DMS53 treated with DMSO at 0.1 percent for 48 hours (cell line): ENCODE data around the gene TAPT1.
A peak's percentile ranks its signal among the peaks of the same experiment; 100 is the strongest.
"Not testable (repeated sequence)": the region's sequence is repeated elsewhere in the genome, so short reads cannot be mapped to it uniquely, and the experiment has no call there.

Source experiments
- DNase-seq: peaks from one replicate; lab custom pipeline; 2025; ENCODE audit not compliant: unreplicated experiment; lab: John Stamatoyannopoulos, UW

TAPT1 gene

DNA sequence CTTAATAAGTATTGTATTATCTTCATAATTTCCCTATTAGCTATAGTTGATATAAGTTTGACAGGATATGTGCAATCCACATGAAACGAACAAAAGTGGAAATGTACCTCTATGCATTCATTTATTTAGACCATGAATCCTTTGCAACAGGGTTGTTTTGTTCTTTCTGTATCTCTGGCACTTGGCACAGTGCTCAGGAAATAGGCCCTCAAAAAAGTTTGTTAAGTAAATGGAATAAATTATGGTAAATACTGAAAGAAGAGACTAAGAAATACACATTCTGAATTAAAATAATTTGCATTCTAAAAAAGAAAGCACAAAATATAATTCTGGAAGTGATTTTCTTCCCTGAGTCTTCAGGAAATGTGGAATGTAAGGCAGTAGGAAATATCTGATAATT is 39.3 kb downstream of the TAPT1 start:
- no peak for DNase-seq

DNA sequence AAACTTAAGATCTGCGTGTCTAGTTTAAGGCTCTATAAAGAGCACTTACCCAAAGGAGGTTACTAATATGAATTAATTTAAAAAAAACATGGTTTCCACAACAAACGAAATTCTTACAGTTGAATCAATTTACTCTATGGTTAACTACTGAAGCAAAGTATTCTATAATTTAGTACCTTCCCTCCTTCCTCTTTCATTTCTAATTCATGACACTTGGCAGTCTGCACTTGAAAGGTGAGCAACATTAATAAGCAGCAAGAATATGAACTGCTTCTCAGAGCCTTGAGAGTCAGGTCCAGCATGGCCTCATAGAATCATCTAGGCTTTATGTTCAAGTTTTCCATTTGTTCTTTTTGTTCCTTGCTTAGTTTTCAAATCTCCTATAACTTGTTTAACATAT is 42.7 kb downstream of the TAPT1 start:
- DNase-seq = no peak

DNA sequence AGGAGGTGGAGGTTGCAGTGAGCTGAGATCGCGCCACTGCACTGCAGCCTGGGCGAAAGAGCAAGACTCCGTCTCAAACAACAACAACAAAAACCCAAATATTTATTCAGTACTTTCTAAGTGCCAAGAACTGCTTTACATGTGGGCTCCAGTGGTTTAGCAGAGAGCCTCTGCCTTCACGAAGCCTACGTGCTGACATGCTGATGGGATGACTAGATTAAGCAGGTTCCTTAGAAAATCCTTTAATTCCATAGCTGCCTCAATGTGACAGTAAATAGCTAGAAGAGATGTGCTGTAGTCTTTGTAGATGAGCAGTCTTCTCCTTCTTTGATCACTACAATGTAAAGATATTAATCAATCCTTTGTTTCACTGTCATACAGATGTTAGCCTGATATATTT is 49.6 kb downstream of the TAPT1 start:
- DNase-seq = no peak

DNA sequence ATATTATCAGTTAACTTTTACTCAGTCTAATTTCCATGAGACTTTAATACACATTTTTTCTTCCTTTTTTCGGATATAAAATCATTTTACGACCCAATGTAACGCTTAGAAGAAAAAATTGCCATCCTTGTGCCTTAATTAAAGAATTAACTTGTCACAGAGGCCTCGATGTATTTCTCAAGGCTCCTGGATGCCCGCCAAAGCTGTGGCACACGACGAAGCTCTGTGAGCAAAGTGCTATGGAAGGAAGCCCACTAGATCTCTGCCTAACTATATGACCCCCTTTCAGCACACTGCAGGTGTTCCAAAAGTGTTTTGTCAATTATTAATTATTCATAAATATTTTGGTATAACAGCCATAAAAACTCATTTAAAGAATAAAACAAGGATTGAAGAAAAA is 54.4 kb downstream of the TAPT1 start:
- no peak for DNase-seq

DNA sequence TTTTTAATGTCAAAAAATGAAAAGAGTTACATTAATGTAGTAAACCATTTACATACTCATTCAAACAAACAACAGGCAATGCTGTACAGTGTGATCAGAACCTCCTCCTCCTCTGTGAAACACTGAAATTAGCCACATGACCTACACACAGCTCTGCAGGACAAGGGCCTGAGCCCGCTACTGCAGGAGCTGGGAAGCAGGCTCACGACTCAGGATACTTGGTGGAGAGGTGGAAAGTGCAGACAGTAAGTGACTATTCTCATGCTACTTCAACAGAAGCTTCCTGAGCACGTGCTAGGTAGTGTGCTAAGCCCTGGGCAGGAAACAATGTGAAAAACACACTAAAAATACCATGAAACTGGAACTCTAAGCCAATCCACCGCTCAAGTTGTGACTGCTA is 56.8 kb downstream of the TAPT1 start:
- no peak for DNase-seq

DNA sequence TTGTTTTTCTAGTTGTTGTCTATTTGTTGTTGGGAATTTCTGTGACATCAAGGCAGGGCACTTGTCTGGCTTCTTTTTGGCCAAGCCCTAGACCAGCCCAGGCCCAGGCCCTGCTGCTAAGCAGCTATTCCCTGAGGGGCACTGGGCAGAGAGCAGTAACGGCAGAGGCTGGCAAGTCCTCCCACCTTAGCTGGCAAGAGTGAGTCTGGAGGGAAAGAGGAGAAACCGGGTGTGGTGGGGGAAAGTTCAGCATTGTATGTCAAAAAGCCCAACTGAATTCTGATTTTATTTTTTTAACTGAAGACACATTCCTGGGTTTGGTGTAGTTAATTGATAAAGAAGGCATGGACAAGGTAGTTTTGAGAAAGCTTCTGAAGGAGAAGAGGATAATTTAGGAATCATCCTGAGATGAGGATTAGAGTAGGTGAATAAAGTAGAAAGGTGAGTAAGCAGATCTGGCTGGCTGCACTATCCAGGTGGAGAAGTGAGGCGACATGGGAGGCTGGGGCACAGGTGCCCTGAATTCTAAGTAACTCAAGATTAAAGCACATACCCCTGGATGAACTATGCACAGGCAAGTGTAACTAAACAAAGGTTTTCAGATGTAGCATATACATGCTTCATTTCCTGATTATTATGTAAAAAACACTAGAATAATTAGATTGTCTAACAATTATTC is 57.4 kb downstream of the TAPT1 start:
- DNase-seq = no peak

DNA sequence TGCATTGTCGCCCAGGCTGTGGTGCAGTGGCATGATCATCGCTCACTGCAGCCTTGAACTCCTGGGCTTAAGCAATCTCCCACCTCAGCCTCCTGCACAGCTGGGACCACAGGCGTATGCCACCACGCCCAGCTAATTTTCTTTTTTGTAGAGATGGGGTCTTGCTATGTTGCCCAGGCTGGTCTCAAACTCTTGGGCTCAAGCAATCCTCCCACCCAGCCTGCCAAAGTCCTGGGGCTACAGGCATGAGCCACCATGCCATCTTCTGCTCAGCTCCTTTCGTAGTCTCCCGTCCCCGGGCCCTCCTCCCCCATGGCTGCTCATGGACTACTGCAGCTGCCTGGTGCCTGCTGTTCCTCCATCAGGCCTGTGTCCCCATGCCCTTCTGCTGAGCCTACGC is 58.1 kb downstream of the TAPT1 start:
- no peak for DNase-seq

DNA sequence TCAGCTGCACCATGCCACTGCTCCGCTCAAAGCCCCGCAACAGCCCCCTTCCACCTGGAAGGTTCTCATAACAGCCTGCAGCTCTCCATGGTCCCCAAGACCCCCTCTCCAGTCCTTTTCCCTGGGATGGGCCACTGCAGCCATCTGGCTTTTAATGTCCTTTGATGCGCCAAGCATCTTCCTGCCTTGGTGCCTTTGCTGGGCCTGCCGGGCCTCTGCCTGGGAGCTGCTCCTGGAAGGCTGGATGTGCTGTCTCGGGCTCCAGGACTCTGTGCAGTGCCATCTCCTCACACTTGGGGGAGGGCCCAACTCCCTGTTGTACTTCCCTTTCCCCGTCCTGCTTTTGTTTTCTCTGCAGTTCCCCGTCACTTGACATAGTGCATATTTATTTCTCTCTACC is 60.3 kb downstream of the TAPT1 start:
- no peak for DNase-seq

DNA sequence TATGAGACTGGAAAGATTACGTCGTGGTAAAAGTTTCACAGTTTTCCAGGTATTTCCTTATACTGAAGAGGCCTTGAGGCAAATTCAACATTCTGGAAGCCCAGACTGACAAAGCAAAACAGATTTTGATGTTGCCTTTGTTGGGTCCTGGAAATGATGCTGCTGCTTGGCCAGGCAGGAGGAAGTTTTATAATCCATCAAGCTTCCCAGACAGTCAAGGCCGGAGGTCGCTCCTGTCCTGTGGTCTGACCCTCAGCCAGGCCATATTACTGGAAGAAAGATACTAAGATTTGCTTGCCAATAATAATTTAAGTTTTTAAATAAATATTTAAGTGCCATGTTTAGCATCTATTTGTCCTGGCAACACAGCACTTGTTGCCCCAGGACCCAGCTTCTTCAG is 63.4 kb downstream of the TAPT1 start:
- DNase-seq = no peak

DNA sequence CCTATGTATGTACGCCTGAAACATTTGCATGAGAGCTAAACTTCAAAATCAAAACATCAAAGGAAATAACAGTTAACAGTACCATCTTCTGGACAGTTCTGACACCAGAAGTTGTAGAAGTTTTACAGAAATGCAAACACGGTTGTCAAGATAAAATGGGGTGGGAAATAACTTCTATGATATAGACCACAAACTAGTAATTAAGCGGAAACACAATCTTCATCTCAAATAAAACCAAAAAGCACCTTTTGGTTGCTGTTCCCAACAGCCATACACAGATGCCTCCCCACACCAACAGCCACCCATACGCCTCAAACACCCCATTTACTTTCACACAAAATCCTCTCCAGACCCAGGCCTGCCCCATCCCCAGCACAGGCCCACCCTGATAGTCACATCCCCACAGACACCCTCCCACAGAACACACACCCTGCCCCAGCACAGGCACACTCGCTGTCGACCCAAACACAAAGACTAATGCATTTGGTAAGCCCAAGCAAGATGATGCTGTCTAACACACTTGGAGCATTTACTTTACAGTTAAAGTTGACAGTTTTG is 64.3 kb downstream of the TAPT1 start:
- no peak for DNase-seq

DNA sequence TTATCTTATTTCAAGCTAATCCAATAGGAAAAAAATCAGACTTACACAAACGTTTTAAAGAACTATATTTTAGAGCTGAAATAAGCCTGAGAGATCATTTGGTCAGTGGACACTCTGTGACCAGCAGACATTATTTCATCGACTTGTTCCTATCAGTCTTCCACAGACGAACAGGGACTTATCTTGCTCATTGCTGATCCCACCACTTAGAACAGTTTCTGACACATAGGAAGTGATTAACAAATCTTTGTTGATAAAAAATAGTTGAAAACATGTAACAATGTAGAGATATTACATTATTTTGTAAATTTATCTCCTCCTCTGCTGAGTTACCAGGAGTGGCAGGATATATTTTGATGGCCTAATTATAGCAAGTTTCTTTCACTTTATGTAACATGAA is 65.8 kb downstream of the TAPT1 start:
- no peak for DNase-seq

DNA sequence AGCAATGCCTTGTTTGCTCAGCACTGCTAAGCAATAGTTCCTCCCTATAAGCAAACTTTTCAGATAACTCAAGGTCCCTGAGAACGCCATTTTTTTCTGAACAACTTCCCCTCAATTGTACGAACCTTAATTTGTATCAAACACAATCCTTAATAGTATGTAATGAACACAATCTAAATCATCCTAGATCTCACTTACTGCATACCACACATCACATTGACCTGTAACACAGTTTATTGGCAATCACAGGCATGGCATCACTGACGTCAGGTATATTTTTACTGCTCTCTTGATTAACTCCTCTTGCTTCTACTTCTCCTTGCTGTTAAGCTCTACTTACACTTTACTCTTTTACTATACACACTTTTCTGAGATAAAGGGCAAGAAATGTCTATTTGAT is 67.0 kb downstream of the TAPT1 start:
- no peak for DNase-seq

DNA sequence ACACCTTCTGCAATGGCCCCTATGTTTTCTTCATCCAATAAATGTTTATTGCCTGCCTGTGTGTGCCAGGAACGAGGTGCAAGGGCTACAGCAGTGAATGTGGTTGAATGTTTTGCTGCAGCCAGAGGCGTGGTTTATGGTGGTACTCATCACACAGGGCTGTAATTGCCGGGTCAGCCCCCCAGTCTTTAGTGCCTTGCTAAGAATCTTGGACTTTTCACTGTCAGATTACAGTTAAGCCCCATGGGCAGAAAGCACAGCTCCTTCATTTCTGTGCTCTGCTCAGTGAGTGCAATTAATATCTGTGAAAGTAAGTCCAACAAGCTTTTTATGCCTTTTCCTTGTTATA is 67.8 kb downstream of the TAPT1 start:
- DNase-seq = no peak

DNA sequence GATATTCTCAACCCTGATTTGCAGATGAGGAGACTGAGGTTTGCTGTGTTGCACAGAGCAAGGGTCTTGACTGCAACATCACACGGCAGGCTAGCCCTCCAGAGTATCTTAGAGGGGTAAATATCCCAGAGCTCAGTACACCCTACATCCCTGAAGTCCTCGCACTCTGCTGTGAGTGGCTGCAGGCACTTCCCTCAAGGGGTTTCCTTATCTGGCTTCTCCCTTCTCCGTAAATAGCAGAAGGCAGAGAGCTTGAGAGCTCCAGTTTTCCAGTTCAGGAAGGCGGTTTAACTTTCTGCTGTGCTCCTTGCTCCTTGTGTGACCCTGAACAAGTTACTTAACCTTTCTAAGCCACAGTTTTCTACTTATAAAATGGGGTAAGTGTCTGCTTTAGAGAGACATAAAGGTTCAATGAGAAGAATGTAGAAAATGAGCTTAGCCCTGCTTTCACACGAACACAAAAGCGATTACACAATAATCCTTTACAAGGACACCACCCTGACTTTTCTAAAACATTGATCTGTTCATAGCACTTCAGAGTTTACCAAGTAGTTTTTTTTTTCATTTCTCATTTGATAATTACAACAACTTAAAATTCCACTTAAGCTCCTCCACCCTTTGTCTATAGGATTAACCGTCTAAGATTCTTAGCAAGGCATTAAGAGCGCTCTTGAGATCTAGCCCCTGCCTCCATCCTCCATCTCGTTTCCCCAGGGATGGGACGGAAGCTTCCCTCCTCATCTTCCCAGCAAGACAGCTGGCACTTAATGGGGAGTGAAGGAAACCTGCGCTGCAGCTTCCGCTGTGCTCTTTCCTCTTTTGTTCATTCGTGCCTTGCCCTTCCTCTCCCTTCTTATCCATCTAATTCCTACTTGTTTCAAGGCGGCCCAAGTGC is 68.4 kb downstream of the TAPT1 start:
- DNase-seq = no peak

DNA sequence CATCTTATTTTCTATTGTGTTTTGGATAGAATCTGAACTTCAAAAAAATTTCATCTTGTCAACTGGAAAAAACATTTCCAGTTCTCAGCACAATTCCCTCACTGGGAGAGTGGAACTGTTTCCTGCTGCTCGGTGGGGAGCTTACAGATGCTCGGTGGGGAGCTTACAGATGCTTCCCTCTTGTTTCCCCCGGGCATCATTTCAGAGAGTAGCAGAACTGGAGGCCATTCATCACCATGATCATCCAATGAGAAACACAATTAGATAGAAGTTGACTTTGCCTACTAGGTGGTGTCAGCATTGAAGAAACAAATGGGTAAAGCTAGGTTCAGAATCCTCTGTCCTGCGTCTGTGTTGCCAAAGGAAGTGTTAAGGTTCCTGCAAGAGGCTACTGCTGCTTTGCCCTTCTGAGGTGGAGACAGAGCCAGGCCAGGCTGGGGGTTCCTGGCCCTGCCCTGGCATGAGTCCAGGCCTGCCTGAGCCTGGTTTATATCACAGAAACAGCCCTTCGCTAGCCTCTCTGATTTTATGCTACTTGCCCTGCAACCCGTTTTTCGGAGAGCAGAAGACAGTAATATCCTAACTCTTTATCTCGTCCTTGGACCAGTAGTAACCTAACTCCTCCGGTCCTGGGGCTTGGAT is 70.6 kb downstream of the TAPT1 start:
- no peak for DNase-seq

DNA sequence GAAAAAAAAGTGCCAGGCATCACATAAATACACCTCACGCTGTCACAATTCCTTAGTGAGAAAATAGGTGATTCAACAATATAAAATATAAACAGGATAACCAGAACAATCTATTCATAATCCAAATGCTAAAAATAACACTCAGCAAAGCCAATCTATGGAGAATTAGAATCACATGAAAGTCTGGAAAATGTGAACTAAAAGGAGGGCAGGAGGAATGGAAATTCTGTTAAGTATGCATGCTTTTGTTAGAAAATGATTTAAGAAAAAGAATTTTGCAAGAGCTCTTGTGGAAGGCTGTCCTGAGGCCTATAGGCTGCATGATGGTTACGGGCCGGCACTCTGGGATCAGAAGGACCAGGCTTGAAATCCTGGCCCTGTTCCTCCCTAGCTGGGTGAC is 71.8 kb downstream of the TAPT1 start:
- no peak for DNase-seq

DNA sequence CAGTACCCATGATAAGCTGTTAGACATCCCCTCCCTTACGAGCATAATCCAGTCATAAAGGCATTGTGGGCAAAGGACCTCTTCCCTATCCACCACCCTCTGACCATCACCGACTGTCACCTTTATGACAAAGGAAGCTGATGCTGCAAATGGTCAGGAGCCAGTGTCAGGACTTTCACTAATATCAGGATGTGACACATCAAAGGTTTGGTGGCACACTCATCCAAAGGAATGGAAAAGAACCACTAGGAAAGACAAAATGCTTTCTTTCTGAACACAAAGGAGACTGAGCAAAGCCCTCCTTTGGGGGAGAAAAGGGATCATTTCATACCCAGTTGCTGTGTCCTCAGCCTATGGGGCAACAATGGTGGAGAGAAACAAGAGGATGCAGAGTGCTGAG is 75.6 kb downstream of the TAPT1 start:
- no peak for DNase-seq

DNA sequence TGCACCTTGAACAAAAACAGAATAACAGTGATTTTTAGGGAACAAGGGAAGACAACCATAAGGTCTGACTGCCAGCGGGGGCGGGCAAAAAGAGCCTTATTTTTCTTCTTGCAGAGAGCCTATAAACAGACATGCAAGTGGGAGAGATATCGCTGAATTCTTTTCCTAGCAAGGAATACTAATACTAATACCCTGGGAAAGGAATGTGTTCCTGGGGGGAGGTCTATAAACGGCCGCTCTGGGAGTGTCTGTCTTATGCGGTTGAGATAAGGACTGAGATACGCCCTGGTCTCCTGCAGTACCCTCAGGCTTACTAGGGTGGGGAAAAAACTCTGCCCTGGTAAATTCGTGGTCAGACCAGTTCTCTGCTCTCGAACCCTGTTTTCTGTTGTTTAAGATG is 81.4 kb downstream of the TAPT1 start:
- DNase-seq = not testable (repeated sequence)

DNA sequence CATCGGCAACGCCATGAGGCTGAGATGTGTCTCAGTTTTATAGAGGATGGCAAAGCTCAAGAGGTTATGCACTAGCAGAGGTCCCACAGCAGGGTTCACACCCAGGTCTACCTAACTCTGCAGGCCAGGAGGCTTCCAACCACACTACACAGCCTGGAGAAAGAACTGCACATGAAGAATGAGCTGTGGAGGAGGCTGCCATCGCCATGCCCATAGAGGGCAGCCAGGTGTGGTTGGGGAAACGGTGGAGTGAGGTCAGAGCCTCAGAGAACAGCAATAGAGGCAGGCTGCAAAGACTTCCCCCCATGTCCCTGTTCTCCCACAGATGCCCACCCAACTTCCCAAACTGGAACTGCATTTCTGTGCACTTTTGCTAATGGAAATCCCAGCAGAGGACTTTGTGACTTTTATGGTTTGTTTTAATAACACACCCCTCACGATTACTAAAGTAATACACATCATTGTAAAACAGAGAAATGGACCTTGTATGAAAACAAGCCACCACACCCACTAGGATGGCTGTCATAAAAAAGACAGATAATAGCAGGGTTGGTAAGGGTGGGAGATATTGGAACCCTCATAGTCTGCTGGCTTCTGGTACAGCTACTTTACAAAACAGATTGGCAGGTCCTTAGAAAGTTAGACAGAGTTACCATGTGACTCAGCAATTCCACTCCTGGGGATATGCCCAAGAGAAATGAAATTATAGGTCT is 83.5 kb downstream of the TAPT1 start:
- no peak for DNase-seq

DNA sequence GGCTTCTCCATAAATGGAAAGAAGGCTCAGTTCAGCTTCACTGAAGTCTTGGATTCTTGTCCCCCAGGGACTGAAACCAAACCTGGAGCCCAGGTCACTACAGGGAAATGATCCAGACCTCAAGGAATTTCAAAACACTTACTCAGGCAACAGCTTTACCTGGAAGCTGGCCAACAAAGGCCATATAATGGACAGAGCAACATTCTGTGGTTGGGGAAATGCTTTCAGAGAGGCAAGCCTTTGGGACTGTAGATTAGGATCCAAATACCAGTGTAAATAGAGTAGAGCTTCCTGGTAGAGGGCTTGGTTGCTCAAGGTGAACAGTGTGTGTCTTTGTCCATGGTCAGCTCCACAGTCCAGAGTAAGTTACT is 85.4 kb downstream of the TAPT1 start:
- peak; percentile 43 for DNase-seq

DNA sequence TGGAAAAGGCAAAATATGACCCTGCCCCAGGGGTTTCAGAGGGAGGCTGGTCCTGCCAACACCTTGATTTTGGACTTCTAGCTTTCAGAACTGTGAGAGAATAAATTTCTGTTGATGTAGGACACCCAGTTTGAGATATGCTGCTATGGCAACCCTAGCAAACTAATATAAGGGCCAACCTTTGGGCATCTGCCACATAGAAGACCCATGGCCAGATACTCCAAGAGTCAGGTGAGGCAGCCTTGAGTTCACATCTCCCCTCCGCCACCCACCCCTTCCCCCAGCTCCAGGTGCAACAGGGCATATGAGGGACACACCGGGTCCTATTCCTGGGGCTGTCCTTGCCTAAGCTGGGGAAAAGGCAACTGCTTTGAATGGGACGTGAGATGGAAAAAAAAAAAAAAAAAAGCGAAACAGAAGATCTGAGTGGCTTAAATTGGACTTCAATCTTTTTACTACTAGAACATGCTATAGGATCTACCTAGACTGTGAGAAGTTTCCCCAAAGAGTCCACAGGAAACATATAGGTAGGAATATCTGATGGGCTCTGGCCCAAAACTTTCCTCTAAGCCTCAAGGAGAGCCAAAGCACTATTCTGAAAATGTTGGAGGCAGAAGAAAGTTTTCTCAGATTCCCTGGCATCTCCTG is 85.9 kb downstream of the TAPT1 start:
- no peak for DNase-seq
